Neutrophil (primary cell): ENCODE measurements around the gene CLEC4C.

Experiments used
- H3K27ac ChIP-seq: fragments of 200-600 bp; sonication (generic); 2 replicates; pipeline ENCODE4 v1.5.1; 2016; ENCODE audit warnings: mild to moderate bottlenecking, moderate library complexity
- H3K27me3 ChIP-seq: fragments of 200-600 bp; sonication (generic); 2 replicates; pipeline ENCODE4 v1.6.0; 2016; ENCODE audit warnings: mild to moderate bottlenecking
- H3K36me3 ChIP-seq: fragments of 200-600 bp; sonication (generic); 2 replicates; pipeline ENCODE4 v1.5.1; 2017
- H3K4me1 ChIP-seq, 2 experiments: fragments of 200-600 bp in 1 of 2; sonication (generic) in 1 of 2; 1 replicate in 1 of 2; 2 replicates in 1 of 2; pipeline versions ENCODE4 v1.5.1 to v1.6.1; 2013 to 2016; ENCODE audit warnings: low read depth in 1 of 2, low read length in 1 of 2, mild to moderate bottlenecking in 1 of 2, moderate library complexity in 1 of 2; ENCODE audit not compliant: control insufficient read depth in 1 of 2, insufficient read depth in 1 of 2
- H3K4me3 ChIP-seq, 2 experiments: fragments of 200-600 bp in 1 of 2; sonication (generic) in 1 of 2; 1 replicate in 1 of 2; 2 replicates in 1 of 2; pipeline ENCODE4 v1.5.1; 2013 to 2016; ENCODE audit warnings: low read depth in 1 of 2, low read length in 1 of 2, mild to moderate bottlenecking in 1 of 2, moderate library complexity in 1 of 2
- H3K9me3 ChIP-seq: fragments of 200-600 bp; sonication (generic); 2 replicates; pipeline ENCODE4 v1.5.1; 2016
- TF ChIP-seq, protein P1 (sequence below): fragments of 200-600 bp; sonication (generic); IDR thresholded peaks from 2 replicates; pipeline ENCODE4 v1.5.1; 2016; ENCODE audit warnings: antibody characterized with exemption

The CLEC4C gene

DNA sequence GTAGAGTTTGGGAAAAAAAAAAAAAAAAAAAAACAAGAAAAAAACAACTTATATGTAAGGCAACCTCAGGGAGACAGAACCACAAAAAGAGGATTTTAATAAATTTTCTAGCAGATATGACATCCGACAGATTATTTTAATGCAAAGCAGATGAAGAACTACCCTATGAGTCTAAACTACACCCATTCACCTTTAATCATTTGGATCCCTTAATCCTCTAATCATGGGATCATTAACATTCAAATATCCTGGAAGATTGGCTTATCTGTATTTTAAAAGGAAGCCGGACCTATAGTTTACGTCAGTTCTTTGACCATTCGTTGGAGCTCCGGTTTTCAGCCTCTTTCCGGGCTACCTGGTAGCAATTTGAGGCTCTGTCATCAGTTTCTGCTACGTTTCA, 36.0 kb downstream of the CLEC4C start, which contains the start of gene DPPA3:
Gene DPPA3, plus strand, starts transcription at position 301 of the 400 bp plus-strand sequence. CDS start 138 bp downstream, outside the sequence.
- Histone ChIP-seq H3K4me3 (no peak within 1 kb of the TSS), H3K4me1 (no peaks in the 10 kb centered on the region), H3K9me3 (no peaks in the 10 kb centered on the region), H3K36me3 (peaks cover 4% of the 10 kb centered on the region), H3K27ac (no peak within 1 kb of the TSS), H3K27me3 (no peaks in the 10 kb centered on the region)
- TF ChIP-seq, protein P1, sequence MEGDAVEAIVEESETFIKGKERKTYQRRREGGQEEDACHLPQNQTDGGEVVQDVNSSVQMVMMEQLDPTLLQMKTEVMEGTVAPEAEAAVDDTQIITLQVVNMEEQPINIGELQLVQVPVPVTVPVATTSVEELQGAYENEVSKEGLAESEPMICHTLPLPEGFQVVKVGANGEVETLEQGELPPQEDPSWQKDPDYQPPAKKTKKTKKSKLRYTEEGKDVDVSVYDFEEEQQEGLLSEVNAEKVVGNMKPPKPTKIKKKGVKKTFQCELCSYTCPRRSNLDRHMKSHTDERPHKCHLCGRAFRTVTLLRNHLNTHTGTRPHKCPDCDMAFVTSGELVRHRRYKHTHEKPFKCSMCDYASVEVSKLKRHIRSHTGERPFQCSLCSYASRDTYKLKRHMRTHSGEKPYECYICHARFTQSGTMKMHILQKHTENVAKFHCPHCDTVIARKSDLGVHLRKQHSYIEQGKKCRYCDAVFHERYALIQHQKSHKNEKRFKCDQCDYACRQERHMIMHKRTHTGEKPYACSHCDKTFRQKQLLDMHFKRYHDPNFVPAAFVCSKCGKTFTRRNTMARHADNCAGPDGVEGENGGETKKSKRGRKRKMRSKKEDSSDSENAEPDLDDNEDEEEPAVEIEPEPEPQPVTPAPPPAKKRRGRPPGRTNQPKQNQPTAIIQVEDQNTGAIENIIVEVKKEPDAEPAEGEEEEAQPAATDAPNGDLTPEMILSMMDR: no peak

DNA sequence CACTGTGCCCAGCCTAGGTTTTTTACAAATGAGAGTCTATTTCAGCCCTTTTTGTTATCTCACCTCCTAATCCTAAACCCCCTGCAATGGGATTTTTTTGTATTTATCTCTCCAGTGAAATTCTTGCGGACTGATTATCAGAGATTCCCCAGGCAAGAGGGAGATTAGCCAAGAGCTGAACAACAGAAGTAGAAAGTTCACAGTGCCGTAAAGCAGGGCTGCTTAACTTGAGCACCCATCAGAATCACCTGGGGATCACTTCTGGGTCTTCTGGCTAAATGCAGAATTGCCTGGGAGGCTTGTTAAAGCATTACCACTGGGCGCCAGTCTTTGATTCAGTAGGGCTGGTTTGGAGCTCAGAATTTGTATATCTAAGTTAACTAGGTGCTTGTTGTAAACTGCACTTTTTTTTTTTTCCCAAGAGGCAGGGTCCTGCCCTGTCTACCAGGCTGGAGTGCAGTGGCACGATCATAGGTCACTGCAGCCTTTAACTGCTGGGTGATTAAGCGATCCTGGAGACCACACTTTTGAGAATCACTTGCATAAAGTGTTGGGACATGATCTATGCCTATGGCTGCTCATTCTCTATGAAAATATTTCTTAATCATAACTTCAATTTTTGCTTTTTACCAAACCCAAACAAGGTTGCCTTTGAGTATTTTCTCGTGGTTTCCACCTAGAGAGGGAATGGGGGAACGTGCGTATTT, 37.1 kb downstream of the CLEC4C start:
- no peak overlapping the region for H3K27ac ChIP-seq
- no peaks in the 10 kb centered on the region for H3K27me3 ChIP-seq
- no peak overlapping the region for H3K4me3 ChIP-seq
- no peaks in the 10 kb centered on the region for H3K9me3 ChIP-seq
- TF ChIP-seq, protein P1: no peak
- H3K4me1 ChIP-seq: no peaks in the 10 kb centered on the region
- H3K36me3 ChIP-seq: no peaks in the 10 kb centered on the region

DNA sequence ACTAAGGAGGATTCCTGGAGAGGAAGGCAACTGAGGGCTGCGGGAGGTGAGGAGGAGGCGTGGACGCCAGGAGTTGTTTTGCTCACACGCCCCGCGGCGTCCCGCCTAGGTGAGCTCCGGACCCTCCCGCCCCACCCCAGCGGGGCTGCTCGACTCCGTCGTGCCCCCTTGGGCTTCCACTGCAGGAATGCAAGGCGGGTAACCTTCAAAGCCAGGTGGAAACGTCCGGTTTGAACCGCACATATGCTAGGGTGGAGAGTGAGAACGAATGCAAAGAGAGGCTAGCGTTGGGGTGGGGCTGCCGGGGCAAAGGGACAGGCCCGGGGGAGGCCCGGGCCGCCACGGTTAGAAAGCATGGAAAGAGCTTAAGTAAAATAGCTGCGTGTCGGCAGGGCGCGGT, 41.3 kb downstream of the CLEC4C start:
- H3K9me3 ChIP-seq: no peaks in the 10 kb centered on the region

DNA sequence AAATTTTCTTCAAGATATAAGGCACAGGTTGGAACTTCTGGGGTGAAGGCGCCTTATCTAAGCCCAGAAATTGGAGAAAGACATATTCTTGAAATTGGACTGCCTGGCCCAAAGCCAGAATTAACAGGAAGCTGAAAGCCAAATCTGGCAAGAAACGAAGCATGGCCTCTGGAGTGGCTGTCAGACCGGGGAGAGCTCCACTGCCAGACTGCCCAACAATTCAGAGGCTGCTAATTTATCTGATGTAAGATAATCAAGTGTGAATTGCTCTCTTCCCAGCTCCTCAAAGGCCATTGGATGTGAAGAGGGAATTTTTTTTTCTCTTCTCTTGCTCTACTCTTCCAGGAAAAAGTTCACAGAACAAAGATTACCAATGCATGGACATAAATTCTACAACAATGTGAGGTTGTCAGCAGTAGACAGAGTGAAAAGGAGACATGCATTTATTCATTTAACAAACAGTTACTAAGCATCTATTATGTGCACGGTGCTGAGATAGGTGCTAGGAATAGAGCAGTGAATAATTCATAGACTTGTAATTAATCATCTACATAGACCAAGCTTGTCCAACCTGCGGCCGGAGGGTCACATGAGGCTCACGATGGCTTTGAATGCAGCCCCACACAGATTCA, 51.5 kb downstream of the CLEC4C start, which contains the start of gene GDF3:
Gene GDF3, minus strand, starts transcription at position 210 of the 632 bp plus-strand sequence. Its CDS starts 47 bp downstream, at position 163.
- Histone ChIP-seq H3K4me3 (no peak within 1 kb of the TSS), H3K27me3 (peaks cover 16% of the 10 kb centered on the region), H3K9me3 (no peaks in the 10 kb centered on the region), H3K27ac (no peak within 1 kb of the TSS), H3K36me3 (no peaks in the 10 kb centered on the region), H3K4me1 (peaks cover 0 to 18% of the 10 kb centered on the region in 2 experiments)
- TF ChIP-seq, protein P1: no peak

More for the DNA sequence above, 41.3 kb downstream of the CLEC4C start:
- TF ChIP-seq, protein P1: no peak
- Histone ChIP-seq H3K4me1 (no peaks in the 10 kb centered on the region), H3K4me3 (no peak overlapping the region), H3K27ac (no peak overlapping the region), H3K27me3 (no peaks in the 10 kb centered on the region), H3K36me3 (no peaks in the 10 kb centered on the region)

GRCh38 chr12:7695237-7695560, 52.0 kb downstream of the CLEC4C start:
- peaks cover 16% of the 10 kb centered on the region for H3K27me3 ChIP-seq
- TF ChIP-seq, protein P1: no peak
- no peak overlapping the region for H3K27ac ChIP-seq
- no peaks in the 10 kb centered on the region for H3K9me3 ChIP-seq
- H3K4me3 ChIP-seq: no peak overlapping the region
- H3K36me3 ChIP-seq: no peaks in the 10 kb centered on the region
- peaks cover 0 to 18% of the 10 kb centered on the region in 2 experiments for H3K4me1 ChIP-seq
